ENCODE data around the gene INTS14.

- TF ChIP-seq POLR2A (IDR thresholded peaks at IDR 0.05) = no peak
- no peak for TF ChIP-seq CTCF (IDR thresholded peaks at IDR 0.05)
Observed at GRCh38 chr15:65578904-65579728, 31.8 kb downstream of the INTS14 start.
